ENCODE data around the gene ADAMTS6.

Gene ADAMTS6

DNA sequence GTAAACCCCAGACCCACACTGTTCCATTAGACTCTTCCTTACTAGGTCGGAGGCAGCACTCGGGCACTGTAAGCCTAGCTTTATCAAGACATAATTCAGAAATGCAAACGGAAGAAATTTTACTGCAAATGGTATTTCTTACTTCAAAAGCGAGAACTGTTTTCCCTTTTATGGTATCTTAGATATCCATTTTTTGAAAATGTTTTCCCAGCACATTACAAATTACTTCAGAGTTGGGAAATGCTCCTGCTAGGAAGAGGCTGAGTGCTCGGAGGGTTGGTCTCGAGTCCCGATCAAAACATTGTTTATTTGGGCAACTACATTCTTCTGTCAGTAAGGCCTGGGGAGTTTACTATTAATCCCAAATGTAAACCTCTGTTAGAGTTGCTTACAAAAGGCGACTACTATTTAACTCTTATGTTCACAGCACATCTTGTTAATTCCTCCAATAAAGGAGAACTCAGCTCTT lies 380.1 kb downstream of the ADAMTS6 start:
- DNase-seq, result no peak

DNA sequence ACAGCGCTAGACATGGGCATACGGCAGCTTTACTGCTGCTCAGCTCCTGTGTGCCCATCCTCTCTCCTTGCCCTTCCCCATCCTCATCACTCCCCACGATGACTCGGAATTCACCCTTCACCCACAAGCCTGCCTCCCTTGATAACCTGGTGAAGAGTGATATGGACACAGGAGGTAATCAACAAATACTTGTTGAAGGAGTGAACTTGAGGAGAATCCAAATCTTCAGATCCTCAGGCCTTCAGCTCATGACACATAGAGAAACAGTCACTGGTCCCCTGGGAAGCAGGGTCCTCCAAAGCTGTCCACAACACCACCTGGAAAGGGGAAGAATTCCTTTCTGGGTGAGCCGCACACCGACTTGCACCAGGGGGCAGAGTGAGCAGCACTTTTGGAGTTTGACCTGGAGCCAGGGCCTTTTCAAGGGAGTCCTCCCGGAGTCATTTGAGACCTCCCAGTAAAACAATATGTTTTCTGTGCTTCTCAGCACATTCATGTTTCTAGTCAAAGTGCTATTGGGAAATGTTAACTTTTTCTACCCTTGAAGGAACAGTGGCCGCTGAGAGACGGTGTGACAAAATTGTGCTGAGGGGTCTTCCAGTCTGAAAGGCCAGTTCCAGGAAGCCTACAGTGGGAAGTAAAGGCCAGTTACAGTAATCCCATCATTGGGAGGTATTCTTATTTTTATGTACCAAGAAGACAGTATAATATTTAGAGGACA lies 380.6 kb downstream of the ADAMTS6 start:
- DNase-seq, result peak; percentile 48

Measured in stimulated activated CD4-positive, alpha-beta T cell treated with anti-CD3 and anti-CD28 coated beads, Interleukin-15, amount 100 ng/mL, for 24 hours (primary cell).